ENCODE results near the gene SPAG6.

Gene SPAG6

GRCh38 chr10:22451346-22451745, 106.0 kb downstream of the SPAG6 start:
- no peak for TF ChIP-seq CTCF (conservative IDR thresholded peaks at IDR 0.05; ENCODE audit: low read depth)
- ChIA-PET CTCF (no interaction called here), POLR2A (ENCODE audit: low non-redundant PET) (no interaction called here)
- no peak overlapping the region for H3K27ac ChIP-seq
- no peak for DNase-seq (ENCODE audit: low spot score)

- H3K27ac ChIP-seq, result no peak overlapping the region
- POLR2A ChIA-PET (ENCODE audit: low non-redundant PET), result no interaction called here
- TF ChIP-seq CTCF (conservative IDR thresholded peaks at IDR 0.05; ENCODE audit: low read depth), result no peak
- DNase-seq (ENCODE audit: low spot score), result no peak
- CTCF ChIA-PET, result no interaction called here
These were observed 108.0 kb downstream of the SPAG6 start for GRCh38 chr10:22453320-22453719.

GRCh38 chr10:22453948-22454591, 108.8 kb downstream of the SPAG6 start:
- H3K27ac ChIP-seq, result no peak overlapping the region
- no peak for TF ChIP-seq CTCF (conservative IDR thresholded peaks at IDR 0.05; ENCODE audit: low read depth)
- POLR2A ChIA-PET (ENCODE audit: low non-redundant PET), result no interaction called here
- DNase-seq (ENCODE audit: low spot score), result no peak
- CTCF ChIA-PET, result interaction anchor here (0.7 kb wide), 1 partner anchor 18 kb away, joined by 3 read pairs; no protein-coding TSS in a partner anchor

- no peak overlapping the region for H3K27ac ChIP-seq
- CTCF ChIA-PET, result no interaction called here
- POLR2A ChIA-PET (ENCODE audit: low non-redundant PET), result no interaction called here
- DNase-seq (ENCODE audit: low spot score), result no peak
- no peak for TF ChIP-seq CTCF (conservative IDR thresholded peaks at IDR 0.05; ENCODE audit: low read depth)
These were observed 109.3 kb downstream of the SPAG6 start for GRCh38 chr10:22454634-22455033.

- no peak overlapping the region for H3K27ac ChIP-seq
- CTCF ChIA-PET, result no interaction called here
- POLR2A ChIA-PET (ENCODE audit: low non-redundant PET), result no interaction called here
- DNase-seq (ENCODE audit: low spot score), result no peak
- no peak for TF ChIP-seq CTCF (conservative IDR thresholded peaks at IDR 0.05; ENCODE audit: low read depth)
These were observed 110.0 kb downstream of the SPAG6 start for GRCh38 chr10:22455068-22455857.

- DNase-seq (ENCODE audit: low spot score), result no peak
- H3K27ac ChIP-seq, result no peak overlapping the region
- POLR2A ChIA-PET (ENCODE audit: low non-redundant PET), result no interaction called here
- no peak for TF ChIP-seq CTCF (conservative IDR thresholded peaks at IDR 0.05; ENCODE audit: low read depth)
- CTCF ChIA-PET, result interaction anchor here (0.6 to 1.1 kb wide), 2 partner anchors 39 to 604 kb away, joined by 3 read pairs; no protein-coding TSS in a partner anchor
These were observed 111.2 kb downstream of the SPAG6 start for GRCh38 chr10:22456486-22456885.

All from RWPE1 (cell line).